GM23248 (cell line): Measurements from ENCODE around the gene DAB2IP.

ENCODE experiments used
- EZH2 ChIP-seq: fragments of 200-600 bp; sonication (generic); IDR thresholded peaks from 2 replicates; pipeline ENCODE4 v1.6.1; 2018; ENCODE audit warnings: antibody characterized with exemption, mild to moderate bottlenecking; ENCODE audit not compliant: insufficient read depth, poor library complexity, severe bottlenecking
- EZH2phosphoT487 ChIP-seq: fragments of 200-600 bp; sonication (generic); IDR thresholded peaks from 2 replicates; pipeline ENCODE4 v1.6.1; 2018; ENCODE audit warnings: antibody characterized with exemption, moderate library complexity, mild to moderate bottlenecking, low read depth; ENCODE audit not compliant: insufficient read depth

DNA sequence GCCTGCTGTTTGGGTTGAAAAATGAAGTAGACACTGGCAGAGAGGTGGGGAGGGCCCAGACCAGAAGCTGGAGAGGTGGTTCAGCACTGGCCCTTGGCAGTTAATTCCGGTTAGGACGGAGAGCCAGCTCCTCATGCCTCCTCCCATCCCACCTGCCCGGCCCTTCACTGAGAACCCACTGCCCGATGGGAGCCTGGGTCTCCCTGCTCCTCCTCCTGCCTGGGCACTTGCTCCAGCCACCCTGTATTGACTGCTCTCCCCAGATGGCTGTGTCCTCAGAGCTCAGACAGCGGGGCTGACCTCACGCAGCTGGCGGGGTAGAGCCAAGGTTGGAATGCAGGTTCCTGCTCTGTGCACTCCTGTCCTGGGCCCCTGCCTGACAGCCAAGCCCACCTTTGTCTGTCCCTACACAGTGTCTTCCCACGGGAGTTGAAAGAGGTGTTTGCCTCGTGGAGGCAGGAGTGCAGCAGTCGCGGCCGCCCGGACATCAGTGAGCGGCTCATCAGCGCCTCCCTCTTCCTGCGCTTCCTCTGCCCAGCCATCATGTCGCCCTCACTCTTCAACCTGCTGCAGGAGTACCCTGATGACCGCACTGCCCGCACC, 114.7 kb downstream of the DAB2IP start:
- TF ChIP-seq EZH2, result no peak
- TF ChIP-seq EZH2phosphoT487, result no peak
